SKM-1 (cell line): ENCODE measurements around the gene DNAJC5G.
A peak's percentile ranks its signal among the peaks of the same experiment; 100 is the strongest.
"Not testable (repeated sequence)": the region's sequence is repeated elsewhere in the genome, so short reads cannot be mapped to it uniquely, and the experiment has no call there.

Source experiments
- DNase-seq: peaks from one replicate; lab custom pipeline; 2025; ENCODE audit not compliant: unreplicated experiment; lab: John Stamatoyannopoulos, UW

The DNAJC5G gene

GRCh38 chr2:27251766-27252165 lies 23.5 kb upstream of the DNAJC5G start:
- DNase-seq, result no peak

DNA sequence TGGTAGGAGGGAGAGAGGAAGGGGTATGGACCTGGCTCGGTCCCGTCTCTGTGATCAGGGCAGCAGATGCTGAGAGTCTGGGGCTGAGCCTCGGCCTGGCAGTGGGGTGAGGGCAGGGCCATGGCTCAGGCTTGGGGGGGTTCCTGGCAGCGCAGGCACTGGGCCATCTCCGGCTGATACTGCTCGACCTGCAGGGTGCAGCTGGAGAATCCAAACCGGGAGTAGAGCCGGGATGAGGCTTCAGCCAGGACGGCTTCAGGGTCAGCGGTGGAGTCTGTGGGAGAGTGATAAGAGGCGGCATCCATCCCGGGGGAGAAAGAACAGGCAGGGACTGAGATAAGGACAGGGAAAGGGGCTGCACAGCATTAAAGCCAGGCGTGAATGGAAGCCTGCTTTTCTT lies 20.0 kb upstream of the DNAJC5G start:
- DNase-seq, result no peak

DNA sequence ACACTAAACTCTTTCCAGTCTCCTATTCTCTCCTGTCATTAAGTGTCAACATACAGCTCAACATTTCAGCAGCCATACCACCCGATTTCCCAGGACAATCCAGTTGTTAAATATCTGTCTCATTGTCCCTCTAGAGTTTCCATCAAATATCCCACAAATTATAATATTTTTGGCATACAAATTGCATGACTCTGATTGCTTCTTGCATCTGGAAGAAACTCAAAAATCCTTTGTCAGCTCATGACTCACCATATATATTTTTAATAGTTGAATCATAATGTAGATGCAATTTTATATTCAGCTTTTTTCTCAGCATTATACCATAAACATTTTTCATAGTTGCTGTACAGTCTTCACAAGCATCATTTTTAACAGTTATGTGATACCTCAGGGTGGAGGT lies 19.6 kb upstream of the DNAJC5G start:
- no peak for DNase-seq

DNA sequence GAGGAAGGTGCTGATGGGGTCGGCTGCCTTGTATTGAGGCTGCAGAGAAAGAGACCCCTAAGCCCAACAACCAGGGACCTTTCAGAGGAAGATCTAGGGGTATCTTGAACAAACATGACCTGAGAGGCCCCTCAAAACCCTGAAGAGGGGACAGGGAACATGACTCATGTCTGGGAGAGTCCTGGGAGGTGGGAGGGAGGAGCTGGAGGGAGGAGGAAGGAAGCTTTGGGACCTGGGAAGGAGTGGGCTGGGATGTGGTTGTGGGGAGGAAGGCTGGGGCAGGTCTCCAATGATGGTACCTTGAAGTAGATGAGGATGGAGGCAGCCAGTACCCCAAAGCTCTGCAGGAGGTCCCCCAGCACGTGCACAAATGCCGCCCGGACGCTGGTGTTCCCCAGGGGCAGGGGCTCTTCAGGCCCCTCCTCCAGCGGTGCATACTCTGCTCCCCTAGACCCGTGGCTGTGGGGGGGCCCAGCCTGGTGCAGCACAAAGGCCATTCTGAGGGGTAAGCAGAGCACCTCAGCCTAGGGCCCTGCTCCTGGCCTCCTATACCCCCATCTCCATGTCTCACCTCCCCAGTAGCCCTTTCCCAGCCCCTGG lies 18.3 kb upstream of the DNAJC5G start:
- no peak for DNase-seq

GRCh38 chr2:27258051-27258450 lies 17.2 kb upstream of the DNAJC5G start:
- DNase-seq, result no peak

DNA sequence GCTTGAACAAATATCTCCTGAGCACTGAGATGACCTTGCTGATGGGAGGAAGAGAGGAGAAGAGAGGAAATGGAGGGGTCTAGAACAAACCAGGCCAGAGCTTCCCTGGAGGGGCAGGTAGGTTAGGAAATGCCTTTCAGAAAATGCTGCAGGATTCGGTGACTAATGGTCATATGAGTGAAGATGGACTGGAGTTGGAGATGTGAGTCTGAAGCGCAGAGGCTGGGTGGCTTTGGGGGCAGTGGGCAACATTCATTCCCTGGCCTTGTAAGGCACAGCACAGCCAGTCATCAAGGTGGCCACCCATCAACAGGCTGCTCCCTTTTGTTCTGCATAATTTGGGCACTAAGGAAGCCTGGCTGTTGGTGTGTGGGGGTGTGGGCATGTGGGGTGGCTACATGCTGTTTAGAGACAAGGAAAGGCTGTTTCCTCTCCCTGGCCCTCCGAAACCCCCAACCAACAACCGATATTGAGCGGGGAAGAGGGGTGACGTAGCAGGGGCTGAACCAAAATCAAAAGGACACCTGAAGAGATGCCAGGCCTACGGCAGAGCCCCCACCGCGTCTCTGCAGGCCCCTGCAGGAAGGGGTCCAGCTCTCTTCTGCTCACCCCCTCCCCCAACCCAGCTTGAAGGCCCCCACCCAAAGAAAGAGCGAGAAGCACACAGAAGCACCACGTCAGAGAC lies 13.8 kb upstream of the DNAJC5G start:
- no peak for DNase-seq

DNA sequence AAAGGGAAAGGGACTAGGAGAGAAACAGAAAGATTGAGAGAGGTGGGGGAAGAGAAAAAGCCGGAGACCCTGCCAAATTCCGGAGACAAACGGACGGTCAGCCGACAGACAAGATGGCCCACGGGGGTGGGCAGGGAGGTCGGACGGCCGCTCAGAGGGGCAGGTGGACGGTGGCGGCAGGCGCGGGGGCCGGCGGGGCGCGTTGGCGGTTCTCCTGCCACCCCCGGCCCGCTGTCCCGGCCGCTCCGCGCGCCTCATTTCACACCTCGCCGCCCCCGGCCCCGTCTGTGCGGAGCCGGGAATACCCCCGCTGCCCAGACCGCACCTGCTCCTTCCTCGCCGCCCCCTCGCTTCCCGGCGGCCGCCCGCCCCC lies 13.3 kb upstream of the DNAJC5G start:
- no peak for DNase-seq

DNA sequence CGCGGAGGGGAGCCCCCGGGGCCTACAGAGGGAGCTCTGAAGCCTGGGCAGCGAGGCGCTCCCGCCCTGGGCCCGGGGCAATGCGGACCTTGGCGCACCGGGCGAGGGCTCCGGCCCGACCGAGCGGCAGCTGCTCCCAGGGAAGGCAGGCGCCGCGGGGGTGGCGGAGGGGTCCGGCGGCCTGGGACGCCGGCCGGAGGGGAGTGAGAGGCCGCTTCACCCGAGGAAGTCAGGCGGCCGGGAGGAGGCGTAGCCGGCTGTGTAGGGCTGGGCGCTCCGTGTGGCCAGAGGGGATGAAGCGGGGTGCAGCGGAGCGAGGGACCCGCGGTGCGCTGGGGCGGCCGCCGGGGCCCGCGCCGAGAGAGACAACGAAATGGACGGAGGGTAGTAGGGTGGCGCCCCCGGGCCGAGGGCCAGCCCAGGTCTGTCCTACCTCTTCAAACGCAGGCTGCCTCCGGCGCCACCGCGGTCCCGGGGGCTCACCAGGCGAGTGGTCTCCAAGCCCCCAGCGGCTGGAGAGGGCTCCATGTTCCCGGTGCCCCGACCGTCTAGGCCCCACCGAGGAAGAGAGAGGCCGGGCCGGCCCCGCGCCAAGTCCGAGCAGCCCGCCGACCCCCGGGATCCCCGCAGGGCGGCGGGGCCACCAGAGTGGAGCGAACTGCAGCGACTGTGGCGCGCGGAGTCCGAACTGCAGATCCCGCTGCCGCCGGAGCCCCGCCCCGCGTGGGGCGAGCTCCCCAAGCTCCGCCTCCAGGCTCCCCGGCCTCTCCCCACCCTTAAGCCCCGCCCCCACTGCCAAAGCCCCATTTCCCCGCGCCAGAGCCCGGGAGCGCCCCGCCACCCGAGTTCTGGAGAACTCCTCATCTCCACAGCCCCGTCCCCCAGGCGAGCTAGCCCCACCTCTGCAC lies 12.6 kb upstream of the DNAJC5G start, which contains the start of gene SLC30A3:
Gene SLC30A3 (minus strand): TSS at position 669 of the 908 bp plus-strand sequence. CDS start 141 bp downstream, at position 528.
- no peak for DNase-seq

- DNase-seq, result no peak
Observed at GRCh38 chr2:27263287-27264252, 11.7 kb upstream of the DNAJC5G start.

DNA sequence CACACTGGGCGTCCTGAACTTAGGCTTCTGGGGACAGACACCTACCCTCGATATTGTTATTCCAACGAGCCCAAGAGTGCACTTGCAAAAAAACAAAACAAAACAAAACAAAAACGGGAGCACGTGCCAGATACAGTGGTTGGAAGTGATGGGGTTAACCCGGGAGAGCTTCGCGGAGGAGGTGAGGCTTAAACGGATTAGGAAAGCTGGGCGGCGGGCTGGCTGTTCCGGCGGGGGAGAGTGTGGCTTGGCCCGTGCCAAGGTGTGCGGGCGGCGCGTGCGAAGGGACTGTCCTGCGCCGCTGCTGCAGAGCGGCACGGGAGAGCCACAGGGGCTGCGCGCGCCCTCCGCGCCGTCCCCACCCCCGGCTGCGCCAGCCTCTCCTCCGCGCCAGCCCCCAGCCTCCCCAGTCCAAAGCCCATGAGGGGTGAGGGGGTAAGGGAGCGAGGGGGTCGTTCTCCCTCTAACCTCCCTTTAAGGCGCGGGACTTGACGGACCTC lies 10.9 kb upstream of the DNAJC5G start:
- DNase-seq, result no peak

DNA sequence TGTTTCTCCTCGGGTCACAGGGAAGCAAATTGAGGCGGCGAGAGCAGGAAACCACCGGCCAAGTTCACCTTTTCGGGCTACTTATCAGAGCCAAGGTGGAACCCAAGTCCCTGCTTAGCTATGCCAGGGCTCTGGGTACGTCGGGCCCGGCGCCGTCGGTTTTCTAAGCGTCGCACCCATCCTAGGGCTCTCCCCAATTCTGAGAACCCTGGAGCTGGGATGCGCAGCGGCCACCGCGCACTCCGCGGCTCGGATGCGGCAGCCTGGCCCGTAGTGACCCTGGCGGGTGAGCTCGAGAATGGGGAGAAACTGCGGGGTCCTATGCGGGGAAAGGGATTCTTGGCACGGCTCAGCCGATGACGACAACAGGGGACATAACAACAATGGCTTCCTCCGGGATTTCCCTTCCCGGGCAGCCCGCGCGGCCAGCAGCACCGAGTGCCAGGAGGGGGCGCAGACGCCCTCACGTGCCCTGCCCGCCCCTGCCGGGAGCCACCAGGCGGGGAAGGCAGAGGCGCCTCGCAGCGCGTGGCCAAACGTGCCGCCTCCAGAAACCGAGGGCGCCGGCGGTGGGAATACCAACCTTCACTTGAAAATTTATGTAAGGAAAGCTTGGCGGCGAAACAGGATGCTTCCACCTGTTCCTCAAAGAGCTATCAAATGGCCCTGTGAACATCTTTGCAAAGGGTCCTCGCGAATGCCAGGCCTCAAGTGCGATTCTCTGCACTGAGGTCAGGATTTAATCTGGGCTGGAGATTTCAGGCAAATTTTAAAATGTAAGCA lies 10.3 kb upstream of the DNAJC5G start:
- DNase-seq, result peak; percentile 19

DNA sequence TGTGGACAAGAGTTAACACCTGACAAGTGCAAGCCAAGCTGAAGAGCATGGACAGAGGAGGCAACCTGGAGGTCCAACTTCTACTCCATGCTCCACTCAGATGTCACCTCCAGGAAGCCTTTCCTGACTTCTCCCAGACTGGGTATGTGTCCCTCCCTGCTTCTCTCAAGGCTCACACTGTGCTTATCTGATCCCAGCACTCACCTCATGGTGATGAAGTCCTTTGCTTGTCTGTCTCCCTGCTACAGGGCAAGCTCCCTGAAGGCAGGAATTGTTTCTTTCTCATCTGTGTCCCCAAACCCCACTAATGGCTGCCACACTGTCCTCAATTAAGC lies 9.7 kb upstream of the DNAJC5G start:
- no peak for DNase-seq

DNA sequence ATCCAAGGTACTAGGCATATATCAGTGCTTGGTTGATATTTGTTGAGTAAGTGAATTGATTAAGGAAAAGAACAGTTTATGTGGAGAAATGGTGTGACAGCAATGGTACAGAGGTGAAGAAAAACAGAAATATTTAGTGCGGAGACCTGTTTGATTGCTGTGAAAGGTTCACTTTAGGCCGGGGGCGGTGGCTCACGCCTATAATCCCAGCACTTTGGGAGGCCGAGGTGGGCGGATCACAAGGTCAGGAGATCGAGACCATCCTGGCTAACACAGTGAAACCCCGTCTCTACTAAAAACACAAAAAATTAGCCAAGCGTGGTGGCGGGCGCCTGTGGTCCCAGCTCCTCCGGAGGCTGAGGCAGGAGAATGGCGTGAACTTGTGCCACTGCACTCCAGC lies 6.9 kb upstream of the DNAJC5G start:
- not testable (repeated sequence) for DNase-seq

DNA sequence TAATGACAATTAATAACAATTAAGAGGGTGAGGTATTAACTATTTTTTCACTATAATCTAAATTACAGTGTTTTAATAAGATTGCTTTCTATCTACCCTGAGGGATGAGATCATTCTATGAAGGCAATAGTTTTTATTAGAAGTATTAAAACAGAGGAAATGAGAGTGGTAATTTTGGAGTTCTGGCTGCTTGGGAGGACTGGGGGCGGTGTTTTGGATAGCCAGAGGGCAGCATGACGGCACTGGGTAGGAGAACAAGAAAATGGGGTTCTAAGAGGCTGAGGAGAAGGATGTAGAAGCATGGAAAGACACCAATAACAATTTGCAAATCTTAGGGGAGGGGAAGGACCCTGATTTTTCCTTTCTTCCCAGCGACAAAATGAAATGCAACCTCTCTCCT lies 5.1 kb upstream of the DNAJC5G start:
- DNase-seq, result no peak

- no peak for DNase-seq
Observed at GRCh38 chr2:27270670-27271069, 4.6 kb upstream of the DNAJC5G start.

GRCh38 chr2:27271631-27272340 lies 3.4 kb upstream of the DNAJC5G start:
- DNase-seq, result no peak

DNA sequence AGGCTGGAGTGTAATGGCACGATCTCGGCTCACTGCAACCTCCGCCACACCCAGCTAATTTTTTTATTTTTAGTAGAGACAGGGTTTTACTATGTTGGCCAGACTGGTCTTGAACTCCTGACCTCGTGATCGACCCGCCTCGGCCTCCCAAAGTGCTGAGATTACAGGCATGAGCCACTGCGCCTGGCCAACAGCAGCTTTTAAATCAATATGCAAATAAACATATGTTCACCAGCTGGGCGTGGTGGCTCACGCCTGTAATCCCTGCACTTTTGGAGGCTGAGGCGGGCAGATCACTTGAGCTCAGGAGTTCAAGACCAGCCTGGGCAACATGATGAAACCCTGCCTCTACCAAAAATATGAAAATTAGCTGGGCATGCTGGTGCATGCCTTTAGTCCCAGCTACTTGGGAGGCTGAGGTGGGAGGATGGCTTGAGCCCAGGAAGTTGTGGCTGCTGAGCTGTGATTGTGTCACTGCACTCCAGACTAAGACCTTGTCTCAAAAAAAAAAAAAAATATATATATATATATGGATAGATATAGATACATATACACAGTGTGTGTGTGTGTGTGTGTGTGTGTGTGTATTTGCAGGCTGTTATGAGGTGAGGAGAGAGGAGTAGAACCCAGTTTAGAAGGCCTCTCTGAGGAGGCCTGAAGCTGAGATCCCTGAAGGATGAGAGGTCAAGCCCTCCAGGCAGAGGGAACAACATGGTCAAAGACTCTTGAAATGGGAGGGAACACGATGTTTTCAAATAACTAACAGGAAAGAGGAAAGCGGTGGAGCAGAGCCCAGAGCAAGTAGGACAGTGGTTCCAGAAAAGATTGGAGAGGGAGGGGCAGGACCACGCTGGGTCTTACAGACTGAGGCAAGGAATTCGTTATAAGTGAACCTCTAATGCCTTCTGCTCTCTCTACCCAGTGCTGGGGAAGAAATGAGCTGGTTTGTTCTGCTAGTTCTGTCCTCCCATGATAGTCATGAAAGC lies 2.4 kb upstream of the DNAJC5G start:
- not testable (repeated sequence) for DNase-seq

DNA sequence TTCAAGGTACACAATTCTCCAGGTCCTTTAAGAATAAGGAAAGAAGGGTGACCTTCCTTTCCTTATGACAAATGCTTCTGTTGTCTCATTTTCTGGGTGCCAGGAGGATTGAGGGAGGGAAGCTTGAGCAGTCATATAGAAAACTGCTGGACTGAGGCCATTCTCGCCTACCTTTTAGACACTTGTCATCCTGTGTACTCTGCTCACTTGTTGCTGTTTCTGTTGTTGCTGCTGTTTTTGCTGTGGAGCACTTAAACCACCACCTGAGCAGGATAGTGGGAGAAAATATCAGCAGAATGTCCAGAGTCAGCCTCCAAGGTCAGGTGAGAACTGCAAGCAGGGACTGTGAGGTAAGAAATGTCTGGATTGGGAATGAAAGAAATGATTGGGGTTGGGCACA lies 2.8 kb downstream of the DNAJC5G start:
- DNase-seq, result no peak
